ENCODE data around the gene DNM1. TPM values are rescaled to one million over a fixed set of nuclear protein-coding genes. Genes with fewer than 3 reads are reported as not detected.

DNM1 gene
- total RNA-seq, 4 donors from 2014 or later: 8.6 to 22.3 (median 14.4) TPM

- 82 to 100% methylated on average over 2 to 3 of the region's 3 CpGs for WGBS, 2 donors (ENCODE audit: low coverage in 1 of 2)
- no peak for ATAC-seq
- Histone ChIP-seq H3K36me3 (peaks cover 0 to 47% of the 10 kb centered on the region in 2 donors), H3K27me3 (no peaks in the 10 kb centered on the region), H3K9me3 (no peaks in the 10 kb centered on the region), H3K27ac (no peak overlapping the region), H3K4me3 (no peak overlapping the region), H3K4me1 (peaks cover 0 to 6% (median 0%) of the 10 kb centered on the region in 3 donors)
- no peak for TF ChIP-seq CTCF (IDR thresholded peaks at IDR 0.05)
- no peak for TF ChIP-seq POLR2A (IDR thresholded peaks at IDR 0.05)
- no peak for TF ChIP-seq POLR2AphosphoS5 (IDR thresholded peaks at IDR 0.05)
- no peak for TF ChIP-seq EP300 (IDR thresholded peaks at IDR 0.05)
These were observed 88.8 kb downstream of the DNM1 start for GRCh38 chr9:128292009-128292408.

- Histone ChIP-seq H3K27me3 (no peaks in the 10 kb centered on the region), H3K9me3 (no peaks in the 10 kb centered on the region), H3K36me3 (peaks cover 0 to 37% of the 10 kb centered on the region in 2 donors), H3K4me3 (no peak overlapping the region), H3K27ac (no peak overlapping the region), H3K4me1 (peaks cover 0 to 6% (median 0%) of the 10 kb centered on the region in 3 donors)
- no peak for ATAC-seq
- TF ChIP-seq POLR2A (IDR thresholded peaks at IDR 0.05): no peak
- no peak for TF ChIP-seq CTCF (IDR thresholded peaks at IDR 0.05)
- TF ChIP-seq POLR2AphosphoS5 (IDR thresholded peaks at IDR 0.05): no peak
- TF ChIP-seq EP300 (IDR thresholded peaks at IDR 0.05): no peak
- WGBS, 2 donors (ENCODE audit: low coverage in 1 of 2): 92 to 95% methylated on average over 2 to 3 of the region's 4 CpGs
These were observed 89.9 kb downstream of the DNM1 start for GRCh38 chr9:128293091-128293490.

GRCh38 chr9:128294142-128294541, 91.0 kb downstream of the DNM1 start:
- no peak for TF ChIP-seq EP300 (IDR thresholded peaks at IDR 0.05)
- TF ChIP-seq POLR2A (IDR thresholded peaks at IDR 0.05): no peak
- TF ChIP-seq CTCF (IDR thresholded peaks at IDR 0.05): no peak
- TF ChIP-seq POLR2AphosphoS5 (IDR thresholded peaks at IDR 0.05): no peak
- no peak for ATAC-seq
- Histone ChIP-seq H3K27ac (no peak overlapping the region), H3K4me3 (no peak overlapping the region), H3K4me1 (peaks cover 0 to 6% (median 0%) of the 10 kb centered on the region in 3 donors), H3K36me3 (peaks cover 0 to 27% of the 10 kb centered on the region in 2 donors), H3K27me3 (no peaks in the 10 kb centered on the region), H3K9me3 (no peaks in the 10 kb centered on the region)
- WGBS, 2 donors (ENCODE audit: low coverage in 1 of 2): 72% methylated on average over 3 of the region's 4 CpGs; no CpG with 5 or more reads in 1 of the 2 donors

GRCh38 chr9:128296340-128297220, 93.4 kb downstream of the DNM1 start:
- no peak overlapping the region for H3K4me3 ChIP-seq
- H3K27me3 ChIP-seq: no peaks in the 10 kb centered on the region
- no peaks in the 10 kb centered on the region for H3K9me3 ChIP-seq
- no peak for TF ChIP-seq POLR2A (IDR thresholded peaks at IDR 0.05)
- ATAC-seq: no peak
- WGBS, 2 donors (ENCODE audit: low coverage in 1 of 2): 87% methylated on average over 15 of the region's 16 CpGs; no CpG with 5 or more reads in 1 of the 2 donors
- H3K27ac ChIP-seq: no peak overlapping the region
- H3K4me1 ChIP-seq: peaks cover 0 to 6% (median 0%) of the 10 kb centered on the region in 3 donors
- H3K36me3 ChIP-seq: peaks cover 0 to 16% of the 10 kb centered on the region in 2 donors

- WGBS, 2 donors (ENCODE audit: low coverage in 1 of 2): 60 to 67% methylated on average over 1 of the region's 2 CpGs
- no peaks in the 10 kb centered on the region for H3K27me3 ChIP-seq
- H3K4me3 ChIP-seq: no peak overlapping the region
- H3K9me3 ChIP-seq: no peaks in the 10 kb centered on the region
- no peak overlapping the region for H3K27ac ChIP-seq
- no peak for ATAC-seq
- H3K4me1 ChIP-seq: peaks cover 0 to 6% (median 0%) of the 10 kb centered on the region in 3 donors
- H3K36me3 ChIP-seq: peaks cover 0 to 16% of the 10 kb centered on the region in 2 donors
- TF ChIP-seq CTCF (IDR thresholded peaks at IDR 0.05) (no peak), EP300 (IDR thresholded peaks at IDR 0.05) (no peak), POLR2A (IDR thresholded peaks at IDR 0.05) (no peak), POLR2AphosphoS5 (IDR thresholded peaks at IDR 0.05) (no peak)
These were observed 94.1 kb downstream of the DNM1 start for GRCh38 chr9:128297221-128297773.
